Tibial nerve (tissue), 4 donors: Measurements from ENCODE around the gene ARHGEF33.

ENCODE experiments used
- EP300 ChIP-seq, 2 donors: sonication (generic); formaldehyde crosslinking; IDR thresholded peaks; one replicate each; pipeline ENCODE4 v1.6.1; 2017; ENCODE audit warnings: antibody characterized with exemption in 2 of 2, mild to moderate bottlenecking in 1 of 2
- POLR2A ChIP-seq, 2 donors: fragments of 450-650 bp; IDR thresholded peaks; one replicate each; pipeline ENCODE4 v1.6.1; 2017; ENCODE audit warnings: antibody characterized with exemption in 2 of 2, mild to moderate bottlenecking in 2 of 2, moderate library complexity in 2 of 2
- TF ChIP-seq, protein P1 (sequence below), 5 experiments: fragments of 200-600 bp in 3 of 5; fragments of 450-650 bp in 2 of 5; sonication (generic) in 3 of 5; IDR thresholded peaks; one replicate each; pipeline ENCODE4 v1.5.1; 2016 to 2019; ENCODE audit warnings: antibody characterized with exemption in 5 of 5, mild to moderate bottlenecking in 3 of 5, moderate library complexity in 2 of 5

GRCh38 chr2:38982498-38982897, 92.8 kb downstream of the ARHGEF33 start:
- TF ChIP-seq, protein P1, sequence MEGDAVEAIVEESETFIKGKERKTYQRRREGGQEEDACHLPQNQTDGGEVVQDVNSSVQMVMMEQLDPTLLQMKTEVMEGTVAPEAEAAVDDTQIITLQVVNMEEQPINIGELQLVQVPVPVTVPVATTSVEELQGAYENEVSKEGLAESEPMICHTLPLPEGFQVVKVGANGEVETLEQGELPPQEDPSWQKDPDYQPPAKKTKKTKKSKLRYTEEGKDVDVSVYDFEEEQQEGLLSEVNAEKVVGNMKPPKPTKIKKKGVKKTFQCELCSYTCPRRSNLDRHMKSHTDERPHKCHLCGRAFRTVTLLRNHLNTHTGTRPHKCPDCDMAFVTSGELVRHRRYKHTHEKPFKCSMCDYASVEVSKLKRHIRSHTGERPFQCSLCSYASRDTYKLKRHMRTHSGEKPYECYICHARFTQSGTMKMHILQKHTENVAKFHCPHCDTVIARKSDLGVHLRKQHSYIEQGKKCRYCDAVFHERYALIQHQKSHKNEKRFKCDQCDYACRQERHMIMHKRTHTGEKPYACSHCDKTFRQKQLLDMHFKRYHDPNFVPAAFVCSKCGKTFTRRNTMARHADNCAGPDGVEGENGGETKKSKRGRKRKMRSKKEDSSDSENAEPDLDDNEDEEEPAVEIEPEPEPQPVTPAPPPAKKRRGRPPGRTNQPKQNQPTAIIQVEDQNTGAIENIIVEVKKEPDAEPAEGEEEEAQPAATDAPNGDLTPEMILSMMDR (IDR thresholded peaks at IDR 0.05): no peak
- no peak for TF ChIP-seq POLR2A (IDR thresholded peaks at IDR 0.05)
- no peak for TF ChIP-seq EP300 (IDR thresholded peaks at IDR 0.05)
